ENCODE results near the gene NSG1. TPM values are rescaled to one million over a fixed set of nuclear protein-coding genes. Genes with fewer than 3 reads are reported as not detected.

The NSG1 gene
- total RNA-seq (ENCODE audit: low replicate concordance) = 71.9 and 216 TPM in 2 replicates
- long read RNA-seq, transcript NSG1-203 (5 exons, 2,254 nt) = major isoform, 16 of 409 reads
- long read RNA-seq, transcript NSG1-201 (6 exons, 2,650 nt) = minor isoform, 15 of 409 reads
- long read RNA-seq, partial matches to known transcripts = 371 of 409 reads
- long read RNA-seq, other reads (novel, unspliced or antisense) = 5 of 409 reads

- no peak for TF ChIP-seq CTCF (conservative IDR thresholded peaks at IDR 0.05)
- Mint-ChIP-seq H3K9me3 (no peaks in the 10 kb centered on the region), H3K36me3 (peaks cover 8% of the 10 kb centered on the region), H3K4me3 (peak within 1 kb of the TSS; percentile 88), H3K27ac (peak within 1 kb of the TSS; percentile 85), H3K4me1 (ENCODE audit: unreplicated experiment) (peaks cover 9% of the 10 kb centered on the region), H3K27me3 (peaks cover 53% of the 10 kb centered on the region)
- DNase-seq (ENCODE audit: extremely low spot score, unreplicated experiment) = peak; percentile 80
These were observed at the start of gene NSG1 for GRCh38 chr4:4386736-4387392. NSG1 (plus strand) TSS chr4:4387102; CDS start chr4:4387630, 528 bp downstream.

- Mint-ChIP-seq H3K36me3 (no peaks in the 10 kb centered on the region), H3K27me3 (peaks cover 26% of the 10 kb centered on the region), H3K27ac (no peak overlapping the region), H3K9me3 (no peaks in the 10 kb centered on the region), H3K4me3 (no peak overlapping the region), H3K4me1 (ENCODE audit: unreplicated experiment) (no peaks in the 10 kb centered on the region)
- DNase-seq (ENCODE audit: extremely low spot score, unreplicated experiment) = no peak
- TF ChIP-seq CTCF (conservative IDR thresholded peaks at IDR 0.05) = no peak
These were observed 48.5 kb upstream of the NSG1 start for GRCh38 chr4:4338210-4339001.

GRCh38 chr4:4339504-4340085 is 47.3 kb upstream of the NSG1 start:
- no peak for TF ChIP-seq CTCF (conservative IDR thresholded peaks at IDR 0.05)
- DNase-seq (ENCODE audit: extremely low spot score, unreplicated experiment) = no peak
- H3K4me1 Mint-ChIP-seq (ENCODE audit: unreplicated experiment) = no peaks in the 10 kb centered on the region
- no peaks in the 10 kb centered on the region for H3K9me3 Mint-ChIP-seq
- H3K27me3 Mint-ChIP-seq = peaks cover 26% of the 10 kb centered on the region
- H3K4me3 Mint-ChIP-seq = no peak overlapping the region
- no peak overlapping the region for H3K27ac Mint-ChIP-seq
- H3K36me3 Mint-ChIP-seq = no peaks in the 10 kb centered on the region

- TF ChIP-seq CTCF (conservative IDR thresholded peaks at IDR 0.05) = no peak
- Mint-ChIP-seq H3K9me3 (no peaks in the 10 kb centered on the region), H3K27me3 (peaks cover 18% of the 10 kb centered on the region), H3K4me3 (no peak overlapping the region), H3K36me3 (no peaks in the 10 kb centered on the region), H3K27ac (no peak overlapping the region), H3K4me1 (ENCODE audit: unreplicated experiment) (no peaks in the 10 kb centered on the region)
- no peak for DNase-seq (ENCODE audit: extremely low spot score, unreplicated experiment)
These were observed 44.8 kb upstream of the NSG1 start for GRCh38 chr4:4341861-4342650.

- no peak overlapping the region for H3K27ac Mint-ChIP-seq
- H3K4me1 Mint-ChIP-seq (ENCODE audit: unreplicated experiment) = no peaks in the 10 kb centered on the region
- no peak for DNase-seq (ENCODE audit: extremely low spot score, unreplicated experiment)
- no peak for TF ChIP-seq CTCF (conservative IDR thresholded peaks at IDR 0.05)
- peaks cover 16% of the 10 kb centered on the region for H3K27me3 Mint-ChIP-seq
- H3K9me3 Mint-ChIP-seq = no peaks in the 10 kb centered on the region
- H3K4me3 Mint-ChIP-seq = no peak overlapping the region
- no peaks in the 10 kb centered on the region for H3K36me3 Mint-ChIP-seq
These were observed 43.9 kb upstream of the NSG1 start for GRCh38 chr4:4343038-4343437.
